Common myeloid progenitor, CD34-positive (primary cell): ENCODE data around the gene SLC25A53.
A peak's percentile ranks its signal among the peaks of the same experiment; 100 is the strongest.
"Not testable (repeated sequence)": the region's sequence is repeated elsewhere in the genome, so short reads cannot be mapped to it uniquely, and the experiment has no call there.

ENCODE experiments used
- CTCF ChIA-PET: fragments of 350-600 bp; sonication (Branson Sonifier 250); formaldehyde crosslinking; loops from one replicate; lab custom pipeline; 2021; ENCODE audit warnings: antibody characterized with exemption; lab: Charles Lee
- POLR2A ChIA-PET: fragments of 350-600 bp; sonication (Branson Sonifier 250); formaldehyde crosslinking; loops from one replicate; lab custom pipeline; 2021; ENCODE audit warnings: antibody characterized with exemption; lab: Charles Lee
- DNase-seq, 3 donors: peaks; one replicate each; pipeline versions ENCODE4 v3.0.0 to v3.0.0-alpha.2; 2013
- H3K27ac ChIP-seq, 2 experiments: 1 replicate in 1 of 2; 2 replicates in 1 of 2; pipeline ENCODE4 v1.7.0; 2013; ENCODE audit warnings: inconsistent platforms in 2 of 2, low read length in 2 of 2, mild to moderate bottlenecking in 2 of 2, low read depth in 1 of 2, moderate library complexity in 1 of 2; ENCODE audit not compliant: severe bottlenecking in 2 of 2, insufficient read depth in 1 of 2, poor library complexity in 1 of 2
- H3K27me3 ChIP-seq, 5 experiments: replicated peaks in 2 of 5; 1 replicate in 3 of 5; 2 replicates in 2 of 5; pipeline versions ENCODE4 v1.6.1 to v1.7.0; 2013; ENCODE audit warnings: low read length in 4 of 5, mild to moderate bottlenecking in 2 of 5, moderate library complexity in 2 of 5, inconsistent platforms in 1 of 5; ENCODE audit not compliant: insufficient read depth in 5 of 5, control insufficient read depth in 4 of 5
- H3K36me3 ChIP-seq, 4 experiments: 1 replicate in 2 of 4; 2 replicates in 2 of 4; pipeline versions ENCODE4 v1.6.1 to v1.7.0; 2013; ENCODE audit warnings: low read length in 3 of 4, control low read depth in 1 of 4, mild to moderate bottlenecking in 1 of 4; ENCODE audit not compliant: control insufficient read depth in 4 of 4, insufficient read depth in 4 of 4
- H3K4me1 ChIP-seq, 4 experiments: 1 replicate in 3 of 4; 2 replicates in 1 of 4; pipeline versions ENCODE4 v1.6.1 to v1.7.1; 2013; ENCODE audit warnings: low read length in 3 of 4, mild to moderate bottlenecking in 3 of 4, control low read depth in 1 of 4, inconsistent platforms in 1 of 4, moderate library complexity in 1 of 4; ENCODE audit not compliant: control insufficient read depth in 4 of 4, insufficient read depth in 4 of 4; ENCODE audit errors: control extremely low read depth in 1 of 4
- H3K4me3 ChIP-seq, 7 experiments: 1 replicate in 4 of 7; 2 replicates in 3 of 7; pipeline versions ENCODE4 v1.5.1 to v1.7.0; 2013; ENCODE audit warnings: mild to moderate bottlenecking in 7 of 7, low read length in 6 of 7, moderate library complexity in 6 of 7, inconsistent platforms in 2 of 7, low read depth in 2 of 7, control low read depth in 1 of 7; ENCODE audit not compliant: insufficient read depth in 4 of 7, control insufficient read depth in 1 of 7; ENCODE audit errors: extremely low read depth in 1 of 7
- H3K9me3 ChIP-seq, 5 experiments: 1 replicate in 4 of 5; 2 replicates in 1 of 5; pipeline versions ENCODE4 v1.6.1 to v1.7.1; 2013; ENCODE audit warnings: low read length in 4 of 5, mild to moderate bottlenecking in 2 of 5, inconsistent platforms in 1 of 5, low read depth in 1 of 5, moderate library complexity in 1 of 5; ENCODE audit not compliant: control insufficient read depth in 4 of 5, insufficient read depth in 2 of 5; ENCODE audit errors: control extremely low read depth in 1 of 5
- WGBS: methylation state at CpG from one replicate; pipeline ENCODE4 v1.1.5; 2013; ENCODE audit not compliant: insufficient coverage; 5-methylcytosine and 5-hydroxymethylcytosine counted together

SLC25A53 gene

GRCh38 chrX:104113222-104113965 lies 43.4 kb downstream of the SLC25A53 start:
- DNase-seq = peak; percentile 58 to 73 (median 71)
- peaks cover 0 to 19% (median 4%) of the 10 kb centered on the region in 4 experiments for H3K4me1 ChIP-seq
- H3K36me3 ChIP-seq = no peaks in the 10 kb centered on the region
- H3K27ac ChIP-seq = no peak overlapping the region
- 33% methylated on average over 10 of the region's 24 CpGs for WGBS
- H3K4me3 ChIP-seq = peak overlapping the region in 6 of 7 experiments; percentile 7 to 80 (median 60)
- ChIA-PET POLR2A (no interaction called here), CTCF (interaction anchor here (0.8 to 2.2 kb wide), 10 partner anchors 8 to 269 kb away, joined by 3 to 18 read pairs (median 4); no protein-coding TSS in a partner anchor)
- H3K27me3 ChIP-seq = peaks cover 0 to 34% (median 0%) of the 10 kb centered on the region in 5 experiments
- H3K9me3 ChIP-seq = peaks cover 0 to 2% (median 0%) of the 10 kb centered on the region in 5 experiments

DNA sequence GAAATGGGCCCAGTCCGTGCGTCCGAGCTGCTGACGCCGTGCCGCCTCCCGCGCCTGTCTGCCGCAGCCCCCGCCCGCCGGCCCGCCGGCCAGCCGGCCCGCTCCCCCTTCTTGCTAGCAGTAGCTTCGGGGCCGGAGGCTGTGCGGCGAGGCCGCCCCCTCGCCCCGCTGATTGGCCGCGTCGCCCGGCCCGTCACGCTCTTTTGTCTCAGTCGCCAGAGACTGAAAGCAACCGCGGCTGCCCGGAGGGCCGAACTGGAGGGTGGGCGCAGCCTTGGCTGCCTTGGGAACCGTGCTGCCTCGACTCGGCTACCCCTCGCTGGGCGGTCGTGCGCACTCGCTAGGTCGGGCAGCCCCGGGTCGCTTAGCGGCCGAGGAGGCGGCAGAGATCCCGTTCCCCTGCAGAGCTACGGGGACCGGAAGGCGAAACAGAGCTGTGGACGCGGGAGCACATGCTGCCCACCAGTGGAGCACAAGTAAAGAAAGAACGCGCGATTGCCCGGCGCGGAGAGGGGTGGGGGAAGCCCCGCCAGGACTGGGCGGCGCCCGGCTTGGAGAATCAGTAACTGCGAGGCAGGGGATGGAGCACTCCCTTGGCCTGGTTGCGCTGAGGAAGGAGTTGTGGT lies 44.4 kb downstream of the SLC25A53 start, which contains the start of gene ZCCHC18:
ZCCHC18 (plus strand) TSS at position 198 of the 626 bp plus-strand sequence. CDS start 1,589 bp downstream, outside the sequence.
- Histone ChIP-seq H3K4me1 (peaks cover 0 to 19% (median 4%) of the 10 kb centered on the region in 4 experiments), H3K36me3 (no peaks in the 10 kb centered on the region), H3K27me3 (peaks cover 0 to 34% (median 0%) of the 10 kb centered on the region in 5 experiments), H3K27ac (no peak within 1 kb of the TSS), H3K4me3 (peak within 1 kb of the TSS; percentile 37 to 80 (median 60)), H3K9me3 (peaks cover 0 to 2% (median 0%) of the 10 kb centered on the region in 5 experiments)
- ChIA-PET POLR2A (no interaction called here), CTCF (interaction anchor here (0.8 to 2.4 kb wide), 8 partner anchors 9 to 268 kb away, joined by 3 to 18 read pairs (median 6); no protein-coding TSS in a partner anchor)
- peak in 2 of 3 donors; percentile 44 to 60 for DNase-seq
- WGBS = 27% methylated on average over 52 of the region's 67 CpGs

DNA sequence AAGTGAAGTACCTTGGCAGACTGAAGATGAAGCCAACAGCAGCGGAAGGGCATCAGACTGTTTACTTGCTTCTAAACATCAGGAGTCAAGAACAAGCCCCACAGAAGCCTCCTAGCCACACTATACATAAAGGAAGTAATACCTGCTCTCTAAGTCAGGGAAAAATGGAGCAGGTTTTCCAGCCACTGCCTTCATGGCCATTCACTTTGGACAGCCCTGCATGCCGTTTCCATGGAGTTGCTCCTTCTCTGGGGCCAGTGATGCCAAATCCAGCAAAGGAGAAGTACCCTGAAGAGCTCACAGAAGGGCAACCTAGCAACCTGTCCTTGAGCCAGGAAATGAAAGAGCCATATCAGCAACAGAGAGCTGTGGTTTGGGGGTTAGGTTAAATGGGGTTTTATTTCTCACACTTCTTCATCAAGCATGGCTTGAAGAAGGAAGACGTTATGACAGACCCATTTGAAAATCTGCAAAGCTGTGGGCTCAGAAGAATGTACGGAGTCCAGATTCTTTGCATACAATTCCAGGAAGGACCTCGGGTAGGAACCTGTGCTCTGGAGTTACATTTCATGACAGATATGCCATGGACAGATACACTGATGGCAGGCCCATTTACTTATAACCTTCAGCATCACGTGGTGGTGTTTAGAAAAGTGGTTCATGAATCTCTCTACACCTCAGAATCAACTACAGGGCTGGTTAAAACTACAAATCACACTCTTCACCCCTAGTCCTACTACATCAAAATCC lies 46.1 kb downstream of the SLC25A53 start:
- H3K27ac ChIP-seq, H3K4me3 ChIP-seq, H3K36me3 ChIP-seq, H3K9me3 ChIP-seq, POLR2A ChIA-PET: not testable (repeated sequence)
- Histone ChIP-seq H3K27me3 (peaks cover 0 to 31% (median 0%) of the 10 kb centered on the region in 5 experiments), H3K4me1 (peaks cover 0 to 19% (median 4%) of the 10 kb centered on the region in 4 experiments)
- DNase-seq = peak in 2 of 3 donors; percentile 53 to 67
- WGBS = 40% methylated on average over 4 of the region's 6 CpGs
- CTCF ChIA-PET = interaction anchor here (1.6 to 2.4 kb wide), 2 partner anchors 9 to 12 kb away, joined by 3 to 8 read pairs; no protein-coding TSS in a partner anchor

- H3K4me3 ChIP-seq = no peak overlapping the region
- peaks cover 0 to 22% (median 0%) of the 10 kb centered on the region in 5 experiments for H3K27me3 ChIP-seq
- no peak overlapping the region for H3K27ac ChIP-seq
- H3K4me1 ChIP-seq = peaks cover 0 to 19% (median 4%) of the 10 kb centered on the region in 4 experiments
- DNase-seq = no peak
- no peaks in the 10 kb centered on the region for H3K36me3 ChIP-seq
- ChIA-PET POLR2A (no interaction called here), CTCF (no interaction called here)
- peaks cover 0 to 2% (median 0%) of the 10 kb centered on the region in 5 experiments for H3K9me3 ChIP-seq
- 100% methylated on average over 1 of the region's 1 CpG for WGBS
Measured at GRCh38 chrX:104108955-104109354, 47.9 kb downstream of the SLC25A53 start.

DNA sequence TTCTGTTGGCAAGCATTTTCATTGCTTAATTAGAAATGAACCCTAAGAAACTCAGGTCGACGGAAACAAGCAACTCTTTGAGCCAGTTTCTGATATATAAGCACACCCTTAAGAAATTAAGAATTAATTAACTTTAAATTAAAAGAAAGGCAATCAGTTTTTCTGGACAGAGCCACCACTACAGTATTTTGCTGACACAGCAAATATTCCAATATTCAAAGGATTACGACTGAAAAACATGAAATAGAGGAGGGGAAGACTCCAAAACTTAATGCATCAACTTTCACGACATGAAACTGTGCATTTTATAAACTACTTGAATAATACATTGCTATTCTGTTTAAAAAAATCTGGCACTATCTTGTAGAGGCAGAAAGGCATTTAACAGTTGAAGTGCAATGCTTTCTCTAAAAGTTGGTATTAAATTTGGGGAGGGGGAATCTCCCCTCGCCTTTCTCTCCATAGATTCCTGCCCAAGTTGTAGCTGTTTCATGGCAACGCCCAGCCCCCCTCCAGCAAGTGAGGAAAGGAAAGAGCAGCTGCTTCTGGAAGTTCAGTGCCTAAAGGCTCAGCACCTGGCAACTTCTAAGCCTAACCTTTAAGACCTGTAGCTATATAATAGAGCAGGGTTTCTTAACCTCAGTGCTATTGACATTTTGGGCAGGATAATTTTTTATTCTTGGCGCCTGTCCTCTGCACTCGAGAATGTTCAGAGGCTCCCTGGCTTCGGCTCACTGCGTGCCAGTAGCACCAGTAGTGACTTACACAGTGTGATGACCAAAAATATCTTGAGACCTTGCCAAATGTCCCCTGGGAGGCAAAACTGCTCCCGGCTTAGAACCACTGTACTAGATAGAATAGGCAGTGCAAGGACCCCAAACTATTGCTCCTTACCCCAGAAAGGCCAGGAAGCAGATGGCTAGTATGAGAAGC lies 51.2 kb downstream of the SLC25A53 start:
- no peaks in the 10 kb centered on the region for H3K9me3 ChIP-seq
- ChIA-PET POLR2A (no interaction called here), CTCF (no interaction called here)
- no peak for DNase-seq
- H3K27ac ChIP-seq = no peak overlapping the region
- no peak overlapping the region for H3K4me3 ChIP-seq
- WGBS = 81% methylated on average over 6 of the region's 11 CpGs
- H3K36me3 ChIP-seq = no peaks in the 10 kb centered on the region
- no peaks in the 10 kb centered on the region for H3K27me3 ChIP-seq
- no peaks in the 10 kb centered on the region for H3K4me1 ChIP-seq

DNA sequence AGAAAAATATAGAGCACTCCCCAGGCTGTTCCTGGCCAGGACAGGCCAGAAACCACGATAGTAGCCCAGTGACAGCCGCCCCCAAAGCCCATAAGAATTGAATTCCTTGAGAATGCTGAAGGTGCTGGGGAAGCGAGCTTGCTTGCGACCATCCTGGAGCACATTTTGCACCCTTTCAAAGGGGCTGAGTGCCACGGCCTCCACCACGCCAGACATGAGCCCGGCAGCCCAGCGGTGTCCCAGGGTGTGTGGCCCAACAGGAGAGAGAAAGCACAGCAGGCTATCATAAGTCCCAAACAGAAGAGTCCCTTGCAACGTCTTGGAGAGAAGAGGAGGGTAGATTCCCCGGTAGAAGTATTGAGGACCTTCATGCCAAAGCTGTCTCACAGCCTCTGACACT lies 52.1 kb downstream of the SLC25A53 start:
- POLR2A ChIA-PET = no interaction called here
- H3K36me3 ChIP-seq = no peaks in the 10 kb centered on the region
- WGBS = 77% methylated on average over 10 of the region's 10 CpGs
- H3K27ac ChIP-seq = no peak overlapping the region
- no peak overlapping the region for H3K4me3 ChIP-seq
- CTCF ChIA-PET = no interaction called here
- H3K4me1 ChIP-seq = no peaks in the 10 kb centered on the region
- H3K27me3 ChIP-seq = no peaks in the 10 kb centered on the region
- H3K9me3 ChIP-seq = no peaks in the 10 kb centered on the region
- no peak for DNase-seq
